GM19238 (cell line): ENCODE measurements around the gene IL21R.

Source experiments
- DNase-seq: peaks from one replicate; pipeline ENCODE4 v3.0.0; 2011; ENCODE audit warnings: low spot score; ENCODE audit not compliant: insufficient read length

Gene IL21R

GRCh38 chr16:27401768-27402568 lies at the start of gene IL21R:
Gene IL21R, plus strand, starts transcription at chr16:27402174. Its CDS starts 27,898 bp downstream, at chr16:27430072.
- no peak for DNase-seq

- DNase-seq, result no peak
These were observed 48.1 kb upstream of the IL21R start for GRCh38 chr16:27353853-27354252.

GRCh38 chr16:27355610-27356009 lies 46.4 kb upstream of the IL21R start:
- DNase-seq, result no peak

GRCh38 chr16:27356794-27357193 lies 45.2 kb upstream of the IL21R start:
- DNase-seq, result no peak

- DNase-seq, result no peak
These were observed 42.9 kb upstream of the IL21R start for GRCh38 chr16:27359051-27359450.

- DNase-seq, result no peak
These were observed 42.4 kb upstream of the IL21R start for GRCh38 chr16:27359615-27360014.

- no peak for DNase-seq
These were observed 40.0 kb upstream of the IL21R start for GRCh38 chr16:27361987-27362386.

GRCh38 chr16:27362570-27363245 lies 39.3 kb upstream of the IL21R start:
- DNase-seq, result no peak

- no peak for DNase-seq
These were observed 38.7 kb upstream of the IL21R start for GRCh38 chr16:27363246-27363632.

- DNase-seq, result no peak
These were observed 38.2 kb upstream of the IL21R start for GRCh38 chr16:27363797-27364196.

GRCh38 chr16:27364493-27365141 lies 37.4 kb upstream of the IL21R start:
- no peak for DNase-seq

- DNase-seq, result no peak
These were observed 36.6 kb upstream of the IL21R start for GRCh38 chr16:27365142-27366089.

- DNase-seq, result no peak
These were observed 35.1 kb upstream of the IL21R start for GRCh38 chr16:27366687-27367460.

- DNase-seq, result peak; percentile 75
These were observed 34.3 kb upstream of the IL21R start for GRCh38 chr16:27367461-27368357.

GRCh38 chr16:27368358-27368722 lies 33.6 kb upstream of the IL21R start:
- DNase-seq, result no peak

- no peak for DNase-seq
These were observed 32.2 kb upstream of the IL21R start for GRCh38 chr16:27369806-27370205.

GRCh38 chr16:27370318-27370717 lies 31.7 kb upstream of the IL21R start:
- DNase-seq, result no peak

- no peak for DNase-seq
These were observed 28.7 kb upstream of the IL21R start for GRCh38 chr16:27373312-27373711.

GRCh38 chr16:27374221-27374803 lies 27.7 kb upstream of the IL21R start:
- DNase-seq, result no peak
